NCI-H524 (cell line): ENCODE measurements around the gene JAZF1.

Experiments
- DNase-seq, 2 experiments: peaks; one replicate each; lab custom pipeline; 2025; lab: John Stamatoyannopoulos, UW

JAZF1 gene

GRCh38 chr7:27967639-27968038 is 213.0 kb downstream of the JAZF1 start:
- DNase-seq = no peak

GRCh38 chr7:27966219-27966780 is 214.3 kb downstream of the JAZF1 start:
- no peak for DNase-seq

GRCh38 chr7:27965650-27966049 is 214.9 kb downstream of the JAZF1 start:
- DNase-seq = no peak

GRCh38 chr7:27964820-27965219 is 215.8 kb downstream of the JAZF1 start:
- no peak for DNase-seq

GRCh38 chr7:27963056-27963455 is 217.5 kb downstream of the JAZF1 start:
- DNase-seq = no peak

GRCh38 chr7:27962273-27962672 is 218.3 kb downstream of the JAZF1 start:
- DNase-seq = no peak

GRCh38 chr7:27961255-27961654 is 219.3 kb downstream of the JAZF1 start:
- no peak for DNase-seq

- DNase-seq = no peak
Measured at GRCh38 chr7:27960415-27960814, 220.2 kb downstream of the JAZF1 start.

- no peak for DNase-seq
Measured at GRCh38 chr7:27958933-27959548, 221.6 kb downstream of the JAZF1 start.

- no peak for DNase-seq
Measured at GRCh38 chr7:27955596-27955995, 225.0 kb downstream of the JAZF1 start.

- no peak for DNase-seq
Measured at GRCh38 chr7:27955011-27955410, 225.6 kb downstream of the JAZF1 start.

GRCh38 chr7:27953777-27954176 is 226.8 kb downstream of the JAZF1 start:
- DNase-seq = no peak

- DNase-seq = no peak
Measured at GRCh38 chr7:27953361-27953760, 227.2 kb downstream of the JAZF1 start.

- no peak for DNase-seq
Measured at GRCh38 chr7:27952456-27953285, 227.9 kb downstream of the JAZF1 start.

- DNase-seq = peak; percentile 19 to 74
Measured at GRCh38 chr7:27950123-27950522, 230.5 kb downstream of the JAZF1 start.

GRCh38 chr7:27948861-27949260 is 231.7 kb downstream of the JAZF1 start:
- no peak for DNase-seq

GRCh38 chr7:27947586-27948278 is 232.9 kb downstream of the JAZF1 start:
- DNase-seq = peak; percentile 9 to 55

- DNase-seq = peak; percentile 68 to 87
Measured at GRCh38 chr7:27946351-27946750, 234.2 kb downstream of the JAZF1 start.

- no peak for DNase-seq
Measured at GRCh38 chr7:27945058-27945795, 235.4 kb downstream of the JAZF1 start.

GRCh38 chr7:27944643-27945042 is 236.0 kb downstream of the JAZF1 start:
- no peak for DNase-seq

- no peak for DNase-seq
Measured at GRCh38 chr7:27943241-27943640, 237.4 kb downstream of the JAZF1 start.

GRCh38 chr7:27942711-27943110 is 237.9 kb downstream of the JAZF1 start:
- no peak for DNase-seq
